Activated gamma-delta T cell treated with Interleukin-2 at 50 U/mL for 16 hours (primary cell): ENCODE results near the gene SLC4A9.
"Not testable (repeated sequence)": the region's sequence is repeated elsewhere in the genome, so short reads cannot be mapped to it uniquely, and the experiment has no call there.

Experiments
- DNase-seq: peaks from one replicate; pipeline ENCODE4 v3.0.0-alpha.2; 2020

The SLC4A9 gene

DNA sequence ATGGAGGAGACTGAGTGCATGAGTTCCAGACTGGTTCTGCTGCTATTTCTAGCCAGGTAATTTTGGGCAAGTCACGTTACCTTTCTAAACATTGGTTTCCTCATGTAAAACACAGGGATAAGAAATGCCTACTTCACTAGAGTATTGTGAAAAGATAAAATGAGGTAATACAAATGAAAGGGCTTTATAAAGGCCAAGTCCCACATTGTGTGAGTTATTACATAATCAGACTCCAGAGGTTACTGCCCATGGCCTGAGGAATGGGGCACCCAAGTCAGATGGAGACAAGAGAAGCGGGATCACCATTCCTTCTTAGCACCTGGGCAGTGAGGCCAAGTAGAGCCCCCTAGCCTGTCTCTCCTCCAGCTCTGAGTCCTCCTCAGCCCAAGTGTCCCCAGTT lies 21.1 kb upstream of the SLC4A9 start:
- no peak for DNase-seq

DNA sequence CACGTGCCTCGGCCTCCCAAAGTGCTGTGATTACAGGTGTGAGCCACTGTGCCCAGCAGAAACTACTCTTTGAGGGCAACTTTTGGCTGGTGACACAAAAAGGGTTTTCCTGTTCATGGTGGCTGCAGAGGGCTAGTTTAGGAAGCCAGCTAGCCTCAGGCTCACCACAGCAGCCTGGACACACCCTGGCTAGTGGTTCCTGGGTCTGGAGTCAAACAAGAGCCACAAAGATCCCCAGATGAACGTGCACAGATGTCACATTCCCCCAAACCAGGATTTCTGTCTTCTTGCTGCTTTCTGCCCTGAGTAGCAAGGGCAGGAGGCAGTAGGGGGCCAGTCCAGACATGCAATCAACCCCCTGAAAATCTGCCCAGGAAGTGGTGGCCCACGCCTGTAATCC lies 20.4 kb upstream of the SLC4A9 start:
- no peak for DNase-seq

DNA sequence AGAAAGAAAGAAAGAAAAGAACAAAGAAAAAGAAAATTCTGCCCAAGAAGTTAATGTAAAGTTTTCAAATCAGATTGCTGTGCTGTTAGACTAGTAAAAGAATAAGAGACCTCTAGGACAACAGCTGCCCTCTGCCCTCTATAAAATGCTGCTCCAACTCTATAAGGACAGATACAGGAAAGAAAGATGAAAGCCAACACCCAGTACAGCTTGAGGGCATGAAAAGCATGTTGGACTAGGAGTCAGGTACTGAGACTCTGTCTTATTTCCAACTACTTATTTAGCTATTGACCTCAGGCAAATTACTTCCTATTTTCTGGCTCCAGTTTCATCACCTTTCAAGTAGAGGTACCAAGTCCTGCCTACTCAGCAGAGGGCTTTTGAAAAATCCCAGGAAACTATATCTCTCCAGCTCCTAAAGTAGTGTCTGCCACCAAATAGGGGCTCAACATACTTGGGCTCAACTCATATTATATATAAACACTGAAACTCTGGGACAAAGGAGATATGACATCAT lies 19.3 kb upstream of the SLC4A9 start:
- no peak for DNase-seq

DNA sequence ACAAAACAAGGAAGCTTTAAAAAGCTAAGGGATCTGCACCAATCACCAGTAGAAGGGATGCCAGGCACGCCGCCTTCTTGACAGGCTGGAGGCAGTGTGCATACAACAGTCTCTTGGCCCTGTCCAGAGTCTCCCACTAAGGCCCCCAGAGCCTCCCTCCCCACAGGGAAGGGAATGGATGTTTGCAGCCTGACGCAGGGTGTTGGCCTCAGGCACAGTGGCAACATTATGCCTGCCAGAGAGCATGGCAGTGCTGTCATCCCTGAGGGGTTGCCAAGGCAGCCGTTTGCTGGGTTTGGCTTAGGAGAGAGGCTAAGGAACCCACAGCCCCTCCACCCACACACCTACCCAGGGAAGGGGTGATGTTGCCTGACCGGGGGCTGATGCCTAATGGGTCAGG lies 18.4 kb upstream of the SLC4A9 start:
- DNase-seq = no peak

DNA sequence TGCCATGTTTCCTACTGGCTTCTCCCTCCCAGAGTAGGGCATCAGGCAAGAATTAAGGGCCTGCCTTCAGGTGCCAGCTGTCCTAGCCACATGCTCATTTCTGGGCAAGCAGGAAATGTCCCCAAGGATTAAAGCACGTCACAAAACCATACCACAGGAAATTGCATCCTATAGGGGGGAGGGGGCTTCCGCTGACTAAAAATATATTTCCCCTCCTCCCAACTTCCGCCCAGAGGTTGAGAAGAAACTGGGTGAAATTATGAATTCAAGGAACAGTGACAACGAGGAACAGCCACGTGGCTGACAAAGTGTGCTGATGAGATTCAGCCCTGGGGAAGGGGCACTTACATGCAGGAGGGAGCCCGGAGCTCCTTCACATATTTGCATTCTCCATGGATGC lies 17.7 kb upstream of the SLC4A9 start:
- no peak for DNase-seq

DNA sequence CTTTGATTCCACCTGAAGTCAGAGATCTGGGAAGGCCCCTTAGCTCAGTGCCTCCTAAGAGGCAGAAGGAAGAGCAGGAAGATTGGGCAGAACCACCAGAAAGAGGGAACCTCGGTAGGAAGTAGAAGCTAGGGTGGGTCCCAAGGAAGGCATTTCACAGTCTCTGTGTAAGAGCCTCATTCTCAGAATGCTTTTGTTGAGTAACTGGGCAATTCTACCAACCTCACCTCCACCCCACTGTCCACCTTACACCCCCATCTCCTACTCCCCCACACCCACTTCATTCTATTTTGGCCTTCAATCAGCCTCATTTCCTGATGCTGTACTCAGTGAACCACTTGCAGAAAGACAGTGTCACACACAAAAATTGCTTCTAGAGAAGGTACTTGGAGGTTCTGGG lies 17.1 kb upstream of the SLC4A9 start:
- DNase-seq = no peak

DNA sequence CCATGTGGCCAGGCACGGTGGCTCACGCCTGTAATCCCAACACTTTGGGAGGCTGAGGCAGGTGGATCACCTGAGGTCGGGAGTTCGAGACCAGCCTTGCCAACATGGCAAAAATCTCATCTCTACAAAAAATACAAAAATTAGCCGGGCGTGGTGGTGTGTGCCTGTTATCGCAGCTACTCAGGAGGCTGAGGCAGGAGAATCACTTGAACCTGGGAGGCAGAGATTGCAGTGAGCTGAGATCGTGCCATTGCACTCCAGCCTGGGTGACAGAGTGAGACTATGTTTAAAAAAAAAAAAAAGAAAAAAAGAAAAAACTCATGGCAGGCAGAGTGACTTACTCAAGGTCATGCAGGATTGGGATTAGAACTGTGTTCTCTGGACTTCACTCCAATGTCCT lies 16.1 kb upstream of the SLC4A9 start:
- not testable (repeated sequence) for DNase-seq

DNA sequence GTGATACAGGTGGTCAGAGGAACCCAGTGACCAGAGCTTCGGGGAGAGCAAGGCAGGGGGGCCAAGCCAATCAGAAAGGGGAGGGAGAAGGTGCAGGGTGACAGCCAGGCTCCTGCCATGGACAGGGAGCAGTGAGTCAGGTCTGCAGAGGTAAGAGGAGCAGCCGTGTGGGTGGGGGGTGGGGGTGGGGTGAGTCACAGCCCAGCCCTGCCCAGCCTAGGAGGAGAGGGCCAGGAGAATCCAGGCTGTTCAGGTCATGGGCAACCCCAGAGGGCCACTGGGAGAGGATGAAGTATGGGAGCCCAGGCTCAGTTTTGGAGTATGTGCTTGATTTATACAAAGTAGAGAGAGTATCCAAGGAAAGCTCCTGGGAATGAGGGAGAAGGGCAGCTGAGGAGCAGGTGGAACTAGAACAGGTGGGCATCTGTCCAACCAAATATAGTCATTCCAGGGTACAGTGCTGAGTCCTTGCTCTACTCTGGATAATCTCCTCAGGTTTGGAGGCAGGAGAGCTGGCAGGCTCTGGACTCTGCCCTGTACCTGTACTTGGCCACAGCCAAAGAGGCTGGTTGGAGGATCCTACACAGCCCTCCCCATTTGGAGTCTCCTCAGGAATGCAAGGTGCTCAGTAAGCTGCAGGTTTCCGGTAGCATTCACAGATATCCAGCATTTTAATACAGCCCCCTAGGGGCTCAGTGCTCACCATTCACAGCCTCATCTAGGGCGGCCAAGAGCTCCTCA lies 15.1 kb upstream of the SLC4A9 start:
- no peak for DNase-seq

DNA sequence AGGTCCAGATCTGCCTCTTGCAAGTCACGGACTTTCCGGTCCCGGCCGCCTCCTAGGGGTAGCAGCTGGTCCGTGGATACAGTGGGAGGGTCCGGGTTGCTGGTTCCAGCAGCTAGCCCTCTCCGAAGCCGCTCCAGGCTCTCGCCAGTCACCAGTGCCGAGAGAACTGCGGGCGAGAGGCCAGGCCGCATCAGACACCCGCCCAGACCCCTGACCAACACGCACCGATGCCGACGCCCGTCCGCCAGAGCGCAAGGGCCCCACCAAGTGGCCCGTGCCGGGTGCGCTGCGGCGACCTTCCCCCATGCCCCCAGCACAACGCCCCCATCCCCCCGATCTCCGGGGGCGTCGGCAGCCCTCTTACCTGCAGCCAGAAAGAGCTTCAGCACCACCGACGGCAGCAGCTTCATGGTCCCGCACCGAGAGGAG lies 14.1 kb upstream of the SLC4A9 start:
- DNase-seq = no peak

DNA sequence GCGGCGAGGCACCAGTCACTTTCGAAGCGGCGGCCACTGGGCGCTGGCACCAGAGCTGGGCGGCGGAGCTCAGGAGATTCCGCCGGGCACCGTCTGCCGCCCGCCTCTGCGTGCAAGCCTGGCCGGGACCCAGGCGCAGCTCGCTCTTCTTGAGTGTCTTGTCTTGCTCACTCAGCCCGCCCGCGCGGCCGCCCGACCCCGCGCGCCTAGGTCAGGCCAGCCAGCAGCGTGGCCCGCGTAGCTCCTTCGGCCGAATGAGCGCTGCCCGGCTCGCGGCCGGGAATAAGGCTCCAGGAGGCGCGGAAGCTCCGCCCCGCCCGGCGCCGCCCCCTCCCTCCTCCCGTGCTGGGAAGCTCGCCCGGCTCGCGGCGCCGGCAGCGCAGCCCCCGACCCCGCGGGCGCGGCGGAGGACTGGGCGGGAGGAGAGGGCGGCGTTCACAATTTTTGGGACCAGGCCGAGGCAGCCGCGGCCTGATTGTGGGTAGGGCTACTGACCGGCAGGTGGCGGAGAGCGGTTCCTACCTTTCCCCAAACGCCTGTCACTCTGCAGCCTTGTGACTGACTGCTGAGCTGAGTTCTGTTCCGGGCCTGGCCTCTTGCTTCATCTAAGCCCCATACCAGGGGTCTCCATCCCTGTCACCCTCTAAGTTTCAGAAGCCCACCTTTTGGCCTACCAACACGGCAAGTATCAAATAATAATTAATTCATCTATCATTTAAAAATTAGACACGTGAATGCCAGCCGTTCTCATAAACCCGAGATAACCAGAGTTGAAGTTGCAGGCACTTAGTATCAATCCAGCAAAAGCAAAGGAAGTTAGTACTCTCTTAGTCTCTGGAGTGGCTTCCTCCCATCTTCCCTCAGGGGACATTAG lies 13.4 kb upstream of the SLC4A9 start, which contains the start of gene HBEGF:
Gene HBEGF (minus strand): TSS at position 256 of the 874 bp plus-strand sequence. CDS start 275 bp downstream, outside the sequence.
- peak; percentile 30 for DNase-seq

DNA sequence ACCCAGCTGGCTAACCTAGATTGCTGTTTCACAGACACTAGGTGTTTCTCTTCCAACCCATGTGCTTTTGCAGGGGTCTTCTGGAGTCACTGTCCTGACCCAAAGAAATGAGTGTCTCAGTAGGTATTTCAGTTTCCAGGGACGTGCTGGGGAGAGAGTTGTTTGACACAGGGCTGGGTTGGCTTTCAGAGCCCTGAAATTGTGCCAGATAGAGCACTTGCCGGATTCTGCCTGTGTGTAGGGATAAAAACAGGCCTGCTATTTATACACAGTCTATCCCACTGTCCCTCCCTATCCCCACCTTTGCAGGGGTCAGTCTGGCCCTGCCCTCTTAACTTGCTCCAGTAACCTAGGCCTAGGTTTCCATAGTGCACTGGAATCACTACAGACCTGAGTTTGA lies 12.6 kb upstream of the SLC4A9 start:
- DNase-seq = no peak

DNA sequence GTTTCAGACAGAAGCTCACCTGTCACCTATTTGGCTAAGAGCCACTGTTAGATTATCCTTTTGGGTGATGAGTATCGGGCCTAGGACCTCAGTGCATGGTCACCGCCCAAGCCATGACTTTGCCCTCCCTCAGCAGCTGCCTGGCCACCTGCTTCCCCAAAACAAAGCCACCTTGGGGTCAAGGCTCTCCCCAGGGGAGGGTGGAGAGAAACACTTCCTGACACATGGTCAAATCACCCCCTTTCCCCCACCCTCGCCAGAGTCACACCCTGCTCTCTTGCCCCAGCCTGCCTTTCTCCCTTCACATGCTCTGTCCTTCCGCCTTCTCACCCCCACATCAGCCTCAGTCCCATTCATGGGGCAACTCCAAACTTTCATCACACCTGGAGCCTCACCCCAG lies 11.9 kb upstream of the SLC4A9 start:
- DNase-seq = no peak

DNA sequence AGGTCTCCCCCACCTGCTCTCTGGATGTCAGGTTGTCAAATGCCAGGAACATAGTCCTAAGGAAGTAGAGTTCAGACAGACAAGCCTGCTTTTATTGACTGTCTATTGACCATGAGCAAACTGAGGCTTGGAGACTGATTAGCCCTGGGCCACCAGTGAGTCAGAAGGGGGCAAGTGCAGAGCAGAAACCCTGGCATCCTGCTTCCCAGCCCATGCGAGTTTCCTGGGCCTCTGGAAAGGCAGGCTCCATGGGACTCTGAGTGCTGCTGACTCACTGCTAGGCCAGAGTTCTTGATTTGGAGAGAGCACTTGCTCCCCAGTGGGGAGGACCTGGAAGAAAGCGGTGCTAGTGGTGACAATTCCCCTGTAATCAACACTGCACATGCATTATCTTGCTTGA lies 10.8 kb upstream of the SLC4A9 start:
- DNase-seq = no peak

DNA sequence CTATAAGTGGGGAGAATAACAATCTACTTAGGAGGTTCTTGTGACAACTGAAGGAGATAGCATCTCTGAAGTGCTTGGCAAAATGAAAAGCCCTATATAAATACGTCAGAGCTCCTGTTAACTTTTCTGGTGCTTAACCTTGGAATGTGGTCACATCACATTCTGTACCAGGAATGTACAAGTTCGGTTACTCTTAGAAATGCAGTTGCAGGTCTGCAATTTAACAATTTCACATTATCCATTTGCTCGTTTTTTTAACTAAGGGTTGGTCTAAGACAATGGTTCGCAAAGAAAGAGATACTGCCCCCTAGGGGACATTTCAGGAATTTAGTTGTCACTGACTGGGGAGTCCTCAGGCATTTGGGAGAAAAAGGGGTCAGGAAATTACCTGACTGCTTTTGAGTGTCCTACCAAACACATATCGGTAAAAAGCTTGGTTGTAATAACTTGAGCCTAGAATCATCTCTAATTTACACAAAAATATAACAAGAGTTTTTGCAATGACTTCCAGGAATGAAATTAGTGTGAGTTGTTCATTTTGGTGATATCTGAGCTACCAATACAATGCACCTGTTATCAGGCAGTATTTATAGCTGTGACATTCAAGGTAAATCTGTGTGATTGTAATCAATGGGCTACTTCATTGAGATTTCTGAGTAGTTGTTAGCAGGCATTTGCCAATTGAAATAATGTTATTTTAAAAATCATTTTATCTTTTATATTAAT lies 8.2 kb upstream of the SLC4A9 start:
- peak; percentile 66 for DNase-seq

DNA sequence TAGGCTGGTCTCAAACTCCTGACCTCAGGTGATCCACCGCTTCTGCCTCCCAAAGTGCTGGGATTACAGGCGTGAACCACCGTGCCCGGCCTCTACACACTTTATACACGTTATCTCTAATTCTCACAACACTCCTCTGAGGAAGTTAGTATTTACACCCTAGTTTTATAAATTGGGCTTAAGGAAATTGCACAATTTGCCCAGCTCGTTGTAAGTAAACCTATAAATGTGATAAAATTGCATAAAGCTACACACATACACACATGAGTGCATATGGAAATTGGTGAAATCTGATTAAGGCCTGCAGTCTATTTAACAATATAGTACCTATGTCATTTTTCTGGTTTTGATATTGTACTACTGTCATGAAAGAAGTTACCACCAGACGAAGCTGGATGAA lies 4.4 kb upstream of the SLC4A9 start:
- no peak for DNase-seq

DNA sequence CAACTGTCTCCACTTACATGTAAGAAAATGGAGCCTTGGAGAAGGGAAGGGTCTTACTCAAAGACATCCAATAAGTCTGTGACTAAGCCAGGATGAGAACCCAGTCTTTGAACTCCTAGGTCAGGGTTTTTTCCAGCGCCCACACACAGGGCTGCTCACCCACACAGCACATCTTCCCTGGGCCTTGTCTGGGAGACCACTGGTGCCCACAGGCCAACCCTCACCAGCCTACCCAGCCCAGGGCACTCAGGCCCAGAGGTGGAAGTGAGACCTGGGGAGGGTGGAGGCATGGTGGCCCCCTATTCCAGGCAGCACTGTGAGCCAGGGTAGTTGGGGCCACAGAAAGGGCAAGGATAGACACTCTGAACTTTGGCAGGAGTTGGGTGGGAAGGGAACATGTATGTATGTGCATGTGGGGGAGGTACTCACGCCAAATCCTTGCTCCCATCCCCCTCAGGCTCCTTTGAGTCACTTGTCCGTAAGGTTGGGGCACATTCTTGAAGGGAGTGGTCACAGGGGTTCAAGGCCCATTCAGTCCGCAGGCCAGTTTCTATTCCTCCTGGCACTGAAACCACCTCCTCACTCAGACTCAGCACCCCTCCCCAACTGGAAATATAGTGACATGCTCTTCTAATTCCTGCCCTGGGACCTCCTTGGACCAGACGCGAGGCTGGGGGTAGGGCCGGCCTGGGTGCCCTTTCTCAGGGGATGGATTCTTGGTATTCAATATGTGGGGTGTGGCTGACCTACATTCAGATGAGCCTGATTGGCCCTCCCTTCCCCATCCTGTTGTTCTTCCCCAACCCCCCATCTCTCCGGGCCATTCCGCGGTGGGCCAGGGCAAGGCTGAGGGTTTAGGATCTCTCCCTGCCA lies 2.9 kb upstream of the SLC4A9 start:
- no peak for DNase-seq

DNA sequence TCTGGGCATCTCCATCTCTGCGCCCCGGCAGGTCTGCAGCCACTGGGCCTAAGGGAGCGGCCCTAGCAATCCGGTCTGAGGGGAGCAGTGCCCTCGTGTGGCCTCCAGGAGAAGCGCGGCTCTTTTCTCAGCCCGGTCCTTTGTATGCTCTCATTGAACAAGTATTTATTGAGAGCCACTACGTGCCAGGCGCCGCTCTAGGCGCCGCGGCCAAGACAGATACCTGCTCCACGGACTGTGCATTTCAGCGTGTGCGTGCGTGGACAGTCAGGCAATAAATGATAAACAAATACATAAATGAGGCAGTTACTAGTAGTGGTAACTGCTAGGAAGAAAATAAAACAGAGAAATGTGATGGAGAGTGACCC lies 2.3 kb upstream of the SLC4A9 start:
- peak; percentile 65 for DNase-seq

DNA sequence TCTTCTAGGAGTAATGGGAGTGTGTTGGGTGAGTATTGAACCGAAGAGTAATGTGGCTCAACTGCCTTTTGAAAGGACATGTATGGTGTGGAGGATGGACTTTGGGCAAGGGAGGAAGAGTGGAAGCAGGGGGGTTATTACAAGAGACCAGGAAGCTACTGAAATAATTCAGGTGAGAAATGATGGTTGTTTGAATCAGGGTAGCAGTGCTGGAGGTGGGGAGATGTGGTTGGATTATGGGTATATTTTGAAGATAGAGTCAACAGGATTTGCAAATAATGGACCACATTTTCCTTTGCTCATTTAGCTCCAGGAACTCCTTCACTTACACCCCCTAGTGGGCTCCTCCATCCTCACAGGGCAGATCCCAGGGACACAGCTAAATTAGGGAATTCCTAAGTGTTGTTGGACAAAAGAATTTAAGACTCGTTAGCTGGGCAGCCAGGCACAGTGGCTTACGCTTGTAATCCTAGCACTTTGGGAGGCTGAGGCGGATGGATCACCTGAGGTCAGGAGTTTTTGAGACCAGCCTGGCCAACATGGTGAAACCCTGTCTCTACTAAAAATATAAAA lies 1.2 kb upstream of the SLC4A9 start:
- DNase-seq = no peak

DNA sequence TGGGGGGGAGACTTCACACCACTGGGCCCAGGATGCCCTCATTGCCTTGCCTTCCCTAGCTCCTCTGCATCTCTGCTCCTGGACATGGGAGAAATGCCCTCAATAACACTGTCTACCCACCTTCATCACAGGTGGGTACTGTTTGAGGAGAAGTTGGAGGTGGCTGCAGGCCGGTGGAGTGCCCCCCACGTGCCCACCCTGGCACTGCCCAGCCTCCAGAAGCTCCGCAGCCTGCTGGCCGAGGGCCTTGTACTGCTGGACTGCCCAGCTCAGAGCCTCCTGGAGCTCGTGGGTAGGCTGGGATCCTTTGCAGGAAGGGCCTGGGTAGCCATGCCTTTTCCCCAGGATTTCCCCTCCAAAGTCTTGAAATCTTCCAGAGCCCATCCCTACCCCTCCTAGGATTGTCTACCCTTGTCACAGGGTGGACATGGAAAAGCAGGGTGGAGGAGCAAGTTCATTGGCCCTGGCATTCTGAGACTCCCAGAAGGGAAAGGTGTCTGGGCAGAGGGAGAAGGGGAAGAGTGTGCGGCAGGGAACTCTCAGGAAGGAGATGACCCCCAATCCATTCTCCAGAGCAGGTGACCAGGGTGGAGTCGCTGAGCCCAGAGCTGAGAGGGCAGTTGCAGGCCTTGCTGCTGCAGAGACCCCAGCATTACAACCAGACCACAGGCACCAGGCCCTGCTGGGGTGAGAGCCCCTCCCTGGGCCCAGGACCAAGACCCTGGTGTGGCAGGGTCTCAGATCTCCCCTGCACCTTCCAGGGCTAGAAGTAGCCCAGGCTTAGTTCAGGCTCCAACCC lies 886 bp downstream of the SLC4A9 start:
- no peak for DNase-seq

DNA sequence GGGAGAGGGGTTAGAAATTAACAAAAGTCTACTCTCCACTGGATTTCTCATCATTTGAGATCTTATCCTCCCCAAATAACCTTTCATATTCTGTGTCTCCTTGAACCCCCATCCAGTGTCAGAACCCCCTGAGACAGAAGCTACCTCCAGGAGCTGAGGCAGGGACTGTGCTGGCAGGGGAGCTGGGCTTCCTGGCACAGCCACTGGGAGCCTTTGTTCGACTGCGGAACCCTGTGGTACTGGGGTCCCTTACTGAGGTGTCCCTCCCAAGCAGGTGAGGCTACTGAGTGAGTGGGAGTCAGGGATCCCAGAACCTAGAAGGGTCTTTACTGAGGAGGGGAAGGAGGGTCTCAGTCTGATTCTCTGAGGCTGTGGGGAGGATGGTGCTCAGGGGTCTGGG lies 1.9 kb downstream of the SLC4A9 start:
- no peak for DNase-seq

DNA sequence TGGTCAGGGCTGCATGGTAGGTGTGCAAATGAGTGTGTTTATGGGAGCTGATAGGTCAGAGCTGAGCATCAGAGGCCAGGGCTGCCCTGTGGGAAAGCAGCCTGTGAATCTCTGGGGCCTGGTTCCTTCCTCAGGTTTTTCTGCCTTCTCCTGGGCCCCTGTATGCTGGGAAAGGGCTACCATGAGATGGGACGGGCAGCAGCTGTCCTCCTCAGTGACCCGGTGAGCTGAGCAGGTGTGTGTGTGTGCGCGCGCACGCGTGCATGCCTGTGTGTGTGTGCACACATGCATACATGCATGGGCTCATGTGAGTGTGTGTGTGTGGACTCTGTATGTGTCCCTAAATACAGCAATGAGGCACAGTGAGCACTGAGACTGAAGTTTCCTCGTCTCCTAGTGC lies 2.3 kb downstream of the SLC4A9 start:
- DNase-seq = no peak
